COLO668 (cell line): ENCODE measurements around the gene ZNF575.

Experiments used
- DNase-seq: peaks from one replicate; lab custom pipeline; 2025; ENCODE audit not compliant: unreplicated experiment; lab: John Stamatoyannopoulos, UW

Gene ZNF575

GRCh38 chr19:43532962-43533545 is at the start of gene ZNF575:
Gene ZNF575 (plus strand): TSS chr19:43533188. CDS start chr19:43534423, 1,235 bp downstream.
- DNase-seq, result peak; percentile 94

- DNase-seq, result no peak
Measured at GRCh38 chr19:43483281-43483680, 49.7 kb upstream of the ZNF575 start.

- DNase-seq, result no peak
Measured at GRCh38 chr19:43485951-43486350, 47.0 kb upstream of the ZNF575 start.

- no peak for DNase-seq
Measured at GRCh38 chr19:43486412-43486811, 46.6 kb upstream of the ZNF575 start.

- no peak for DNase-seq
Measured at GRCh38 chr19:43488179-43488578, 44.8 kb upstream of the ZNF575 start.

GRCh38 chr19:43489310-43489709 is 43.7 kb upstream of the ZNF575 start:
- DNase-seq, result no peak

GRCh38 chr19:43489979-43490599 is 42.9 kb upstream of the ZNF575 start:
- no peak for DNase-seq

- DNase-seq, result no peak
Measured at GRCh38 chr19:43490759-43491158, 42.2 kb upstream of the ZNF575 start.

GRCh38 chr19:43495082-43495481 is 37.9 kb upstream of the ZNF575 start:
- DNase-seq, result no peak

GRCh38 chr19:43496960-43497359 is 36.0 kb upstream of the ZNF575 start:
- DNase-seq, result no peak

GRCh38 chr19:43498233-43498842 is 34.6 kb upstream of the ZNF575 start:
- DNase-seq, result no peak

GRCh38 chr19:43499042-43499441 is 33.9 kb upstream of the ZNF575 start:
- no peak for DNase-seq

GRCh38 chr19:43501661-43502418 is 31.1 kb upstream of the ZNF575 start:
- no peak for DNase-seq

GRCh38 chr19:43502419-43502976 is 30.5 kb upstream of the ZNF575 start:
- no peak for DNase-seq

GRCh38 chr19:43503501-43504425 is 29.2 kb upstream of the ZNF575 start:
- DNase-seq, result peak; percentile 62

GRCh38 chr19:43504426-43505185 is 28.4 kb upstream of the ZNF575 start, which contains the start of gene PHLDB3:
Gene PHLDB3 (minus strand): TSS chr19:43504746. CDS start chr19:43504118, 628 bp downstream.
- DNase-seq, result peak; percentile 29

GRCh38 chr19:43505186-43505456 is 27.9 kb upstream of the ZNF575 start:
- no peak for DNase-seq

- no peak for DNase-seq
Measured at GRCh38 chr19:43505941-43506340, 27.0 kb upstream of the ZNF575 start.

- no peak for DNase-seq
Measured at GRCh38 chr19:43506629-43507028, 26.4 kb upstream of the ZNF575 start.

GRCh38 chr19:43507880-43508279 is 25.1 kb upstream of the ZNF575 start:
- DNase-seq, result no peak
